ENCODE measurements around the gene TNFRSF18. TPM values are rescaled to one million over a fixed set of nuclear protein-coding genes. Genes with fewer than 3 reads are reported as not detected.

Gene TNFRSF18
- total and polyA plus RNA-seq, 8 donors: 0.37 to 11.9 (median 2.6) TPM; not detected in 4

- TF ChIP-seq POLR2AphosphoS5 (IDR thresholded peaks at IDR 0.05) (peak; percentile 3 to 63 (median 61)), POLR2A (IDR thresholded peaks at IDR 0.05) (no peak)
- Histone ChIP-seq H3K36me3 (no peaks in the 10 kb centered on the region), H3K4me3 (peak overlapping the region; percentile 51 to 66 (median 56)), H3K4me1 (peaks cover 14 to 54% (median 48%) of the 10 kb centered on the region in 4 donors), H3K9me3 (no peaks in the 10 kb centered on the region), H3K27ac (peak overlapping the region; percentile 92 to 100 (median 97)), H3K27me3 (peaks cover 0 to 7% (median 5%) of the 10 kb centered on the region in 3 donors)
- peak; percentile 83 to 93 for DNase-seq
- 3 to 14% (median 9%) methylated on average over 23 to 46 of the region's 46 CpGs for WGBS, 5 donors
- intact Hi-C loops (cut with DNase I; ENCODE audit: low total_unique reads): no loop called here
Measured at GRCh38 chr1:1157914-1158710, 48.3 kb downstream of the TNFRSF18 start.

DNA sequence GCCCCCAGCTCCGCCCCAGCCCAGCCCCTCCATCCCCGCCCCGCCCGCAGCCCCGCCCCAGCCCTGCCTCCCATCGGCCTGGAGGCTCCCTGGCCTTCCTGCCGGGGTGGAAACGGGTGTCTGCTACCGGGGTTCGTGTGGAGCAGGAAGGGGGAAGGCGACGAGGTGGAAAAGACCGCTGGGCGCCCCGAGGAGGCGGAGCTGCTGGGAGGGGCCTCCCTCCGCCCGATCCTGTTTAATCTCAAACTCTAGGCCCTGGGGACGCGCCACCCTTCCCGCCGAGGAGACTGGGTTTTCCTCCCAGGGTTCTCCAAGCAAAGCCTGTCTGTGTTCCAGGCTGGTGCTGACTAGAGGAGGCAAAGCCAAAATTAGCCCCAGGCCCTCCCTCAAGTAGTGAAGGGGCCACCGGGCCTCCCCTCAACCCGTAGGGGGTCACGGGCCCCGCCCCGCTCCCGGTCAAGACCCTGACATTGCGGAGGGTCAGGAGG, 48.9 kb downstream of the TNFRSF18 start:
- H3K9me3 ChIP-seq: no peaks in the 10 kb centered on the region
- H3K36me3 ChIP-seq: no peaks in the 10 kb centered on the region
- H3K4me1 ChIP-seq: peaks cover 14 to 53% (median 48%) of the 10 kb centered on the region in 4 donors
- WGBS, 5 donors: 0 to 1% (median 0%) methylated on average over 7 to 29 of the region's 29 CpGs
- TF ChIP-seq, protein P1, sequence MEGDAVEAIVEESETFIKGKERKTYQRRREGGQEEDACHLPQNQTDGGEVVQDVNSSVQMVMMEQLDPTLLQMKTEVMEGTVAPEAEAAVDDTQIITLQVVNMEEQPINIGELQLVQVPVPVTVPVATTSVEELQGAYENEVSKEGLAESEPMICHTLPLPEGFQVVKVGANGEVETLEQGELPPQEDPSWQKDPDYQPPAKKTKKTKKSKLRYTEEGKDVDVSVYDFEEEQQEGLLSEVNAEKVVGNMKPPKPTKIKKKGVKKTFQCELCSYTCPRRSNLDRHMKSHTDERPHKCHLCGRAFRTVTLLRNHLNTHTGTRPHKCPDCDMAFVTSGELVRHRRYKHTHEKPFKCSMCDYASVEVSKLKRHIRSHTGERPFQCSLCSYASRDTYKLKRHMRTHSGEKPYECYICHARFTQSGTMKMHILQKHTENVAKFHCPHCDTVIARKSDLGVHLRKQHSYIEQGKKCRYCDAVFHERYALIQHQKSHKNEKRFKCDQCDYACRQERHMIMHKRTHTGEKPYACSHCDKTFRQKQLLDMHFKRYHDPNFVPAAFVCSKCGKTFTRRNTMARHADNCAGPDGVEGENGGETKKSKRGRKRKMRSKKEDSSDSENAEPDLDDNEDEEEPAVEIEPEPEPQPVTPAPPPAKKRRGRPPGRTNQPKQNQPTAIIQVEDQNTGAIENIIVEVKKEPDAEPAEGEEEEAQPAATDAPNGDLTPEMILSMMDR (IDR thresholded peaks at IDR 0.05): no peak
- TF ChIP-seq POLR2A (IDR thresholded peaks at IDR 0.05): peak in 2 of 4 donors; percentile 76
- TF ChIP-seq EP300 (IDR thresholded peaks at IDR 0.05): no peak
- peak; percentile 50 to 92 (median 90) for TF ChIP-seq POLR2AphosphoS5 (IDR thresholded peaks at IDR 0.05)
- H3K27ac ChIP-seq: peak overlapping the region; percentile 92 to 100 (median 97)
- H3K4me3 ChIP-seq: peak overlapping the region; percentile 51 to 66 (median 56)
- DNase-seq: peak; percentile 92 to 97
- intact Hi-C loops (cut with DNase I; ENCODE audit: low total_unique reads): no loop called here
- peaks cover 0 to under 1% (median 0%) of the 10 kb centered on the region in 3 donors for H3K27me3 ChIP-seq

- intact Hi-C loops (cut with DNase I; ENCODE audit: low total_unique reads): no loop called here
- WGBS, 5 donors: 35 to 76% (median 47%) methylated on average over 2 to 5 of the region's 9 CpGs
- Histone ChIP-seq H3K36me3 (no peaks in the 10 kb centered on the region), H3K4me3 (peak overlapping the region in 1 of 4 donors; percentile 51), H3K4me1 (peaks cover 14 to 48% (median 45%) of the 10 kb centered on the region in 4 donors), H3K27ac (peak overlapping the region; percentile 72 to 100 (median 97)), H3K27me3 (no peaks in the 10 kb centered on the region), H3K9me3 (no peaks in the 10 kb centered on the region)
- DNase-seq: no peak
- TF ChIP-seq POLR2AphosphoS5 (IDR thresholded peaks at IDR 0.05): no peak
- no peak for TF ChIP-seq EP300 (IDR thresholded peaks at IDR 0.05)
- TF ChIP-seq, protein P1 (IDR thresholded peaks at IDR 0.05): no peak
- TF ChIP-seq POLR2A (IDR thresholded peaks at IDR 0.05): no peak
Measured at GRCh38 chr1:1157033-1157365, 49.4 kb downstream of the TNFRSF18 start.

- intact Hi-C loops (cut with DNase I; ENCODE audit: low total_unique reads): no loop called here
- H3K9me3 ChIP-seq: no peaks in the 10 kb centered on the region
- no peaks in the 10 kb centered on the region for H3K36me3 ChIP-seq
- TF ChIP-seq EP300 (IDR thresholded peaks at IDR 0.05): no peak
- TF ChIP-seq POLR2AphosphoS5 (IDR thresholded peaks at IDR 0.05): no peak
- TF ChIP-seq, protein P1 (IDR thresholded peaks at IDR 0.05): no peak
- TF ChIP-seq POLR2A (IDR thresholded peaks at IDR 0.05): no peak
- H3K27ac ChIP-seq: peak overlapping the region; percentile 72 to 100 (median 97)
- H3K4me1 ChIP-seq: peaks cover 14 to 42% (median 39%) of the 10 kb centered on the region in 4 donors
- no peak overlapping the region for H3K4me3 ChIP-seq
- 61 to 79% (median 68%) methylated on average over 22 to 26 of the region's 26 CpGs for WGBS, 5 donors
- H3K27me3 ChIP-seq: no peaks in the 10 kb centered on the region
- DNase-seq: no peak
Measured at GRCh38 chr1:1156140-1157032, 50.0 kb downstream of the TNFRSF18 start.
